Fibroblast of mammary gland (primary cell): ENCODE data around the gene CAMKK1.
"Not testable (repeated sequence)": the region's sequence is repeated elsewhere in the genome, so short reads cannot be mapped to it uniquely, and the experiment has no call there.

ENCODE experiments used
- DNase-seq: peaks from one replicate; pipeline ENCODE4 v3.0.0-alpha.2; 2010; ENCODE audit warnings: low read depth
- H3K4me3 ChIP-seq: 2 replicates; pipeline ENCODE4 v1.5.1; 2011; ENCODE audit warnings: low read depth, mild to moderate bottlenecking, low read length, moderate library complexity; ENCODE audit not compliant: control insufficient read depth
- TF ChIP-seq, protein P1 (sequence below): conservative IDR thresholded peaks from 2 replicates; pipeline ENCODE4 v1.5.1; 2011; ENCODE audit warnings: low read depth, low read length, inconsistent platforms; ENCODE audit not compliant: control insufficient read depth, insufficient read depth

Gene CAMKK1

DNA sequence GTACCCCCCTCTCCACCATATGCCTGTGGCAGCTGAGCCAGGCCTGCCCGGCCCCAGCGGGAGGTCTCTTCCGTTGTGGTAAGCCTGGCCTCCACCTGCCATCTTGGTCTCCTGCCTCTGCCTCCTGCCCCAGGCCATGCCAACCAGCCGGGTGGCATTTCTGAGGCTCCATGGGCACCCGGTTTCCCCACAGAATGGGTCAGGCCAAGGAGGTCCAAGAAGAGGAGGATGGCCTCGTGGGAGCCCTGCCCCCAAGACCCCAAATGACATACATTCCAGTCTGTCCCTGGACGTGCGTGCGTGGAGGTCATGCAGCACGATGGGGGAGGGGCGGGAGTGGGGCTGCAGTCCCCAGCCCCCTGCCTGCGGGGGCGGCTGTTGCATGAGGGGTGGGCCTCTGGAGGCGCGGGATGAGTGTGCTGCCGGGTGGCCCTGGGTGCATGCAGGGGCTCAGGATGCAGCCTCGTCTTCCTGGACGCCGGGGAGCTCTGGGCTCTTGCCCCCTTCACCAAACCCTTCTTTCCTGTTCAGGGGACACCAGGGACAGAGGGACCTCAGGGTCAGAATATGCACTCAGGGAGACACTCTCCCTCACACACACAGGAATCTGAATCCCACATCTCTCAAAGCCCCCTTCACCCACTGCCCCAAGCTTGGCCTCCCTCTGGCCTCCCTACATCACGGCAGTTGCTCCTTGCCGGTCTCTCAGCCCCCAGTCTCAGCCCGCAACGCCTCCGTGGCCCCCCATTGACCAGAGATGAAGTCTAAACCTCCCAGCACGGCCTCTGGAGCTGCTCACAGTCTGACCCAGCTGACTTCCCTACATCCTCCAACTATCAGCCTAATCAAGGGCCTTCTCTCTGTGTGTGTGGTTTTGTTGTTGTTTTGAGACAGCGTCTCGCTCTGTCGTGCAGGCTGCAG, 30.8 kb downstream of the CAMKK1 start:
- TF ChIP-seq, protein P1, sequence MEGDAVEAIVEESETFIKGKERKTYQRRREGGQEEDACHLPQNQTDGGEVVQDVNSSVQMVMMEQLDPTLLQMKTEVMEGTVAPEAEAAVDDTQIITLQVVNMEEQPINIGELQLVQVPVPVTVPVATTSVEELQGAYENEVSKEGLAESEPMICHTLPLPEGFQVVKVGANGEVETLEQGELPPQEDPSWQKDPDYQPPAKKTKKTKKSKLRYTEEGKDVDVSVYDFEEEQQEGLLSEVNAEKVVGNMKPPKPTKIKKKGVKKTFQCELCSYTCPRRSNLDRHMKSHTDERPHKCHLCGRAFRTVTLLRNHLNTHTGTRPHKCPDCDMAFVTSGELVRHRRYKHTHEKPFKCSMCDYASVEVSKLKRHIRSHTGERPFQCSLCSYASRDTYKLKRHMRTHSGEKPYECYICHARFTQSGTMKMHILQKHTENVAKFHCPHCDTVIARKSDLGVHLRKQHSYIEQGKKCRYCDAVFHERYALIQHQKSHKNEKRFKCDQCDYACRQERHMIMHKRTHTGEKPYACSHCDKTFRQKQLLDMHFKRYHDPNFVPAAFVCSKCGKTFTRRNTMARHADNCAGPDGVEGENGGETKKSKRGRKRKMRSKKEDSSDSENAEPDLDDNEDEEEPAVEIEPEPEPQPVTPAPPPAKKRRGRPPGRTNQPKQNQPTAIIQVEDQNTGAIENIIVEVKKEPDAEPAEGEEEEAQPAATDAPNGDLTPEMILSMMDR: no peak
- DNase-seq: no peak
- H3K4me3 ChIP-seq: no peak overlapping the region

- no peak for DNase-seq
- TF ChIP-seq, protein P1: no peak
- no peak overlapping the region for H3K4me3 ChIP-seq
Measured at GRCh38 chr17:3860939-3861700, 31.7 kb downstream of the CAMKK1 start.

DNA sequence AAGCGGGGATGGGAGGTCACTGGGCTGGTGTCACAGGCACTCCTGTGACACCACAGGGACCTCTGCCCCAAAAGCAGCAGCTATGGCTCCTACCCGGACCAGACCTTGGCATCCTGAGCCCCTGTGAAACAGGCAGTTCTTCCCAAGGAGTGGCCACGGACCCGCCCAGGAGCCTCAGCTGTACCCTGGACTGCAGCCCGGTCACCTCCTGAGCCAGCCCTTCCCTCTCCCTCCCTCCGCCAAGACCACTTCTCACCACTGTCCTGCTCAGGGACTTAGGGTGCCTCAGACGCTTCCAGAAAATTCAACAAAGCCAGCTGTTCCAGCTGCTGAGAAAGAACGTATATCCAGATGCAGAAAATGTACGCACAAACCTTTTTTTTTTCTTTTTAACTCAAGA, 32.9 kb downstream of the CAMKK1 start:
- TF ChIP-seq, protein P1: no peak
- no peak overlapping the region for H3K4me3 ChIP-seq
- no peak for DNase-seq

GRCh38 chr17:3857261-3858105, 35.4 kb downstream of the CAMKK1 start:
- H3K4me3 ChIP-seq: no peak overlapping the region
- TF ChIP-seq, protein P1: no peak
- no peak for DNase-seq

GRCh38 chr17:3854204-3854603, 38.6 kb downstream of the CAMKK1 start:
- DNase-seq: not testable (repeated sequence)

DNA sequence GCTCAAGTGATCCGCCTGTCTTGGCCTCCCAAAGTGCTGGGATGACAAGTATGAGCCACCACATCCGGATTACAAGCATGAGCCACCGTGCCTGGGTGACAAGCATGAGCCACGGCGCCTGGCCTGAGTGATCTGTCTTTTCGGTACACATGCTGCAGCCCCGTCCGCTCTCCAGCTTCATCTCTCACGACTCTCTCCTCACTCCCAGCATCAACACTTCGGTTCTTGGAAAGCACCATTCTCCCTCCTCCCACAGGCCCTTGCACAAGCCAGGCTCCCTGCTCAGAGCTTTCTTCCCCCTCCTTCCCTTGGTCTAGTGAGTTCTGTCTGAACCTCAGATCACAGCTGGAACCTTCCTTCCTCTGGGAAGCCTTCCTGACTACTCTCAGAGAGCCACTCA, 40.3 kb downstream of the CAMKK1 start:
- no peak overlapping the region for H3K4me3 ChIP-seq
- DNase-seq: no peak
- TF ChIP-seq, protein P1: no peak

More at GRCh38 chr17:3854204-3854603, 38.6 kb downstream of the CAMKK1 start:
- H3K4me3 ChIP-seq: not testable (repeated sequence)
